H1 (cell line): ENCODE results near the gene SULT2B1.

Experiments
- EZH2 ChIP-seq: fragments of 200-600 bp; sonication (generic); IDR thresholded peaks from 2 replicates; pipeline ENCODE4 v1.7.1; 2012; ENCODE audit warnings: low read depth, mild to moderate bottlenecking, moderate library complexity, low read length, inconsistent platforms; ENCODE audit not compliant: severe bottlenecking
- JUND ChIP-seq: IDR thresholded peaks from 2 replicates; pipeline ENCODE4 v1.6.1; 2011; ENCODE audit warnings: mild to moderate bottlenecking, improper control_type of control experiment, low read length
- NRF1 ChIP-seq: IDR thresholded peaks from 2 replicates; pipeline ENCODE4 v1.6.1; 2011; ENCODE audit warnings: mild to moderate bottlenecking, low read depth, low read length, improper control_type of control experiment
- RAD21 ChIP-seq, 2 experiments: IDR thresholded peaks in 1 of 2; conservative IDR thresholded peaks in 1 of 2; 2 replicates each; pipeline ENCODE4 v1.6.1; 2011; ENCODE audit warnings: low read depth in 2 of 2, low read length in 2 of 2, improper control_type of control experiment in 1 of 2, inconsistent platforms in 1 of 2, mild to moderate bottlenecking in 1 of 2, moderate library complexity in 1 of 2
- RFX5 ChIP-seq: IDR thresholded peaks from 2 replicates; pipeline ENCODE4 v1.6.1; 2011; ENCODE audit warnings: low read depth, low read length, improper control_type of control experiment, borderline replicate concordance
- RNF2 ChIP-seq: fragments of 200-900, 300-1000 bp; sonication (generic); IDR thresholded peaks from 2 replicates; pipeline ENCODE4 v1.7.1; 2016; ENCODE audit warnings: borderline replicate concordance, low read depth, mild to moderate bottlenecking, antibody characterized with exemption, low read length; ENCODE audit not compliant: poor library complexity, severe bottlenecking; ENCODE audit errors: missing control alignments
- SRF ChIP-seq: IDR thresholded peaks from 2 replicates; pipeline ENCODE4 v1.6.1; 2011; ENCODE audit warnings: mild to moderate bottlenecking, low read depth, low read length, moderate library complexity
- TAF1 ChIP-seq: IDR thresholded peaks from 2 replicates; pipeline ENCODE4 v1.6.1; 2011; ENCODE audit warnings: mild to moderate bottlenecking, low read depth, low read length
- ZNF274 ChIP-seq: IDR thresholded peaks from 2 replicates; pipeline ENCODE4 v1.7.0; 2012; ENCODE audit warnings: low read length, borderline replicate concordance; ENCODE audit errors: extremely low read depth
- TF ChIP-seq, protein P1 (sequence below), 3 experiments: IDR thresholded peaks; 1 replicate in 2 of 3; 2 replicates in 1 of 3; pipeline versions ENCODE4 v1.5.1 to v1.6.1; 2011; ENCODE audit warnings: low read length in 3 of 3, mild to moderate bottlenecking in 3 of 3, inconsistent platforms in 2 of 3, low read depth in 1 of 3, moderate library complexity in 1 of 3; ENCODE audit not compliant: insufficient read depth in 1 of 3; ENCODE audit errors: control extremely low read depth in 1 of 3

DNA sequence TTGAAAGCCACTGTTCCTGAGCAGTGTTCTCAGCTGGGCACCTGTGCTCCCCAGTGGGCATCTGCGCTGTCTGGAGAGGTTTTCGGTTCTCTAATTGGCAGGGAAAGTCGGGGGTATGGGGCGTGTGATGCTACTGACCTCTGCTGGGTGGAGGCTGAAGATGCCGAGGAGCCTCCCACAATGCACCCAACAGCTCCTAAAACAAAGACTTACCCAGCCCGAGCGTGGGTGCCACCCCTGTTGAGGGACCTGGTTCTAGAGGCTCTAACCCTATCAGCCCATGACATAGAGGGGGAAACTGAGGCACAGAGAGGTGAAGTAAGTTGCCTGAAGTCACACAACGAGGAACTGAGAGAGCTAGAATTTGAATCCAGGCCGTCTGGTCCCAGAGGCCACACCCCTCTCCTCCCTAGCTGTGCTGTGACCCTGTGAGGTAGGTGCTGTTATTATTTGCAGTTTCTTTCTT is 56.9 kb downstream of the SULT2B1 start:
- TF ChIP-seq JUND (no peak), RNF2 (no peak), NRF1 (no peak), EZH2 (no peak), SRF (no peak), ZNF274 (no peak), RAD21 (IDR thresholded peaks at IDR 0.05 in 1 of 2, conservative IDR thresholded peaks at IDR 0.05 in 1 of 2; ENCODE audit: low read depth in 2 of 2, low read length in 2 of 2) (peak; percentile 77 to 87), TAF1 (no peak), RFX5 (no peak)
- TF ChIP-seq, protein P1, sequence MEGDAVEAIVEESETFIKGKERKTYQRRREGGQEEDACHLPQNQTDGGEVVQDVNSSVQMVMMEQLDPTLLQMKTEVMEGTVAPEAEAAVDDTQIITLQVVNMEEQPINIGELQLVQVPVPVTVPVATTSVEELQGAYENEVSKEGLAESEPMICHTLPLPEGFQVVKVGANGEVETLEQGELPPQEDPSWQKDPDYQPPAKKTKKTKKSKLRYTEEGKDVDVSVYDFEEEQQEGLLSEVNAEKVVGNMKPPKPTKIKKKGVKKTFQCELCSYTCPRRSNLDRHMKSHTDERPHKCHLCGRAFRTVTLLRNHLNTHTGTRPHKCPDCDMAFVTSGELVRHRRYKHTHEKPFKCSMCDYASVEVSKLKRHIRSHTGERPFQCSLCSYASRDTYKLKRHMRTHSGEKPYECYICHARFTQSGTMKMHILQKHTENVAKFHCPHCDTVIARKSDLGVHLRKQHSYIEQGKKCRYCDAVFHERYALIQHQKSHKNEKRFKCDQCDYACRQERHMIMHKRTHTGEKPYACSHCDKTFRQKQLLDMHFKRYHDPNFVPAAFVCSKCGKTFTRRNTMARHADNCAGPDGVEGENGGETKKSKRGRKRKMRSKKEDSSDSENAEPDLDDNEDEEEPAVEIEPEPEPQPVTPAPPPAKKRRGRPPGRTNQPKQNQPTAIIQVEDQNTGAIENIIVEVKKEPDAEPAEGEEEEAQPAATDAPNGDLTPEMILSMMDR (IDR thresholded peaks at IDR 0.05; ENCODE audit: control extremely low read depth in 1 of 3, insufficient read depth in 1 of 3, low read depth in 1 of 3, low read length in 3 of 3), result peak; percentile 78 to 87 (median 81)
